Posterior cingulate gyrus (tissue), 11 donors: ENCODE measurements around the gene UROC1.

Source experiments
- DNase-seq, 10 donors: peaks; one replicate each; pipeline versions ENCODE4 v3.0.0 to v3.0.0-alpha.2; 2020 to 2021; ENCODE audit warnings: mixed read lengths in 3 of 10
- intact Hi-C: fragments of 100-400 bp; cut with DNase I; formaldehyde crosslinking; loops from one replicate; pipeline ENCODE4 v1.15.1; 2023

The UROC1 gene

GRCh38 chr3:126517291-126517951 is at the start of gene UROC1:
Gene UROC1, minus strand, starts transcription at chr3:126517773. Its CDS starts 54 bp downstream, at chr3:126517719.
- peak in 3 of 10 donors; percentile 33 to 70 (median 53) for DNase-seq
- intact Hi-C loops = no loop called here

GRCh38 chr3:126562737-126563276 is 45.2 kb upstream of the UROC1 start:
- intact Hi-C loops = no loop called here
- no peak for DNase-seq

GRCh38 chr3:126558336-126559071 is 40.9 kb upstream of the UROC1 start, which contains the start of gene C3orf22:
Gene C3orf22, minus strand, starts transcription at chr3:126558932. Its CDS starts 5,542 bp downstream, at chr3:126553390.
- intact Hi-C loops = no loop called here
- peak in 5 of 10 donors; percentile 3 to 83 (median 54) for DNase-seq

GRCh38 chr3:126557761-126558160 is 40.2 kb upstream of the UROC1 start:
- DNase-seq = peak in 1 of 10 donors; percentile 1
- intact Hi-C loops = no loop called here

GRCh38 chr3:126557415-126557745 is 39.8 kb upstream of the UROC1 start:
- intact Hi-C loops = no loop called here
- peak in 4 of 10 donors; percentile 4 to 79 (median 38) for DNase-seq

- intact Hi-C loops = no loop called here
- peak in 2 of 10 donors; percentile 3 to 14 for DNase-seq
Observed at GRCh38 chr3:126556637-126557414, 39.3 kb upstream of the UROC1 start.

- intact Hi-C loops = no loop called here
- peak in 4 of 10 donors; percentile 1 to 74 (median 38) for DNase-seq
Observed at GRCh38 chr3:126555795-126556636, 38.4 kb upstream of the UROC1 start.

GRCh38 chr3:126554560-126555525 is 37.3 kb upstream of the UROC1 start:
- DNase-seq = peak in 4 of 10 donors; percentile 6 to 55 (median 22)
- intact Hi-C loops = no loop called here

GRCh38 chr3:126553284-126554084 is 35.9 kb upstream of the UROC1 start:
- intact Hi-C loops = no loop called here
- peak in 4 of 10 donors; percentile 3 to 54 (median 27) for DNase-seq

- peak in 3 of 10 donors; percentile 11 to 81 (median 13) for DNase-seq
Observed at GRCh38 chr3:126552688-126553283, 35.2 kb upstream of the UROC1 start.

GRCh38 chr3:126551839-126552687 is 34.5 kb upstream of the UROC1 start:
- DNase-seq = peak in 3 of 10 donors; percentile 12 to 70 (median 62)
- intact Hi-C loops = no loop called here

More at GRCh38 chr3:126552688-126553283, 35.2 kb upstream of the UROC1 start:
- intact Hi-C loops = no loop called here

GRCh38 chr3:126551121-126551838 is 33.7 kb upstream of the UROC1 start:
- DNase-seq = peak in 3 of 10 donors; percentile 12 to 79 (median 76)
- intact Hi-C loops = no loop called here

- intact Hi-C loops = no loop called here
Observed at GRCh38 chr3:126550488-126551051, 33.0 kb upstream of the UROC1 start.

GRCh38 chr3:126549861-126550487 is 32.4 kb upstream of the UROC1 start:
- intact Hi-C loops = no loop called here
- peak in 3 of 10 donors; percentile 2 to 76 (median 56) for DNase-seq

More at GRCh38 chr3:126550488-126551051, 33.0 kb upstream of the UROC1 start:
- DNase-seq = peak in 4 of 10 donors; percentile 4 to 81 (median 32)
